GM12878 (cell line): Measurements from ENCODE around the gene RNF167. TPM values are rescaled to one million over a fixed set of nuclear protein-coding genes. Genes with fewer than 3 reads are reported as not detected.

Source experiments
- ATAC-seq: fragments of 200-7000 bp; cut with Tn5 transposase; 3 replicates; pipeline ENCODE4 v1.9.1; 2020; ENCODE audit warnings: mild to moderate bottlenecking, moderate library complexity
- BruUV-seq: library from RNA; stranded (reverse); fragments of 400-500 nt; replicated peaks from 2 replicates; lab custom pipeline; 2021; lab: Mats Ljungman, UMichigan
- CTCF ChIA-PET: fragments of 300-600 bp; sonication (Branson Sonifier 250); formaldehyde crosslinking; extraction: SDS; loops from one replicate; lab custom pipeline; 2021; ENCODE audit warnings: inconsistent platforms; lab: Yijun Ruan, JAX
- POLR2A ChIA-PET: fragments of 350-600 bp; formaldehyde crosslinking; extraction: SDS; loops from one replicate; lab custom pipeline; 2021; ENCODE audit warnings: inconsistent platforms; lab: Charles Lee
- RAD21 ChIA-PET: fragments of 300-600 bp; sonication (Branson Sonifier 250); formaldehyde crosslinking; loops from one replicate; lab custom pipeline; 2023; ENCODE audit warnings: antibody characterized with exemption; ENCODE audit not compliant: unreplicated experiment; lab: Charles Lee
- SMC1A ChIA-PET: fragments of 300-600 bp; sonication (Branson Sonifier 250); formaldehyde crosslinking; loops from one replicate; lab custom pipeline; 2023; ENCODE audit not compliant: unreplicated experiment, uncharacterized antibody; lab: Charles Lee
- DNase-seq: peaks from one replicate; pipeline ENCODE4 v3.0.0-alpha.2; 2011; ENCODE audit warnings: low read depth, low spot score
- FAIRE-seq: peaks from 3 replicates; lab custom pipeline; 2011; peaks lifted over from hg19 to GRCh38; lab: Jason Lieb, UNC
- H2AFZ ChIP-seq: 2 replicates; pipeline ENCODE4 v1.6.0; 2011; ENCODE audit warnings: low read depth, low read length, control low read depth; ENCODE audit not compliant: control insufficient read depth
- H3K27ac ChIP-seq: 2 replicates; pipeline ENCODE4 v1.5.1; 2011; ENCODE audit warnings: control low read depth; ENCODE audit not compliant: control insufficient read depth, insufficient read depth
- H3K27me3 ChIP-seq, 2 experiments: replicated peaks in 1 of 2; 2 replicates each; pipeline versions ENCODE4 v1.6.0 to v1.6.1; 2011; ENCODE audit warnings: low read length in 1 of 2; ENCODE audit not compliant: control insufficient read depth in 2 of 2, insufficient read depth in 2 of 2
- H3K36me3 ChIP-seq, 2 experiments: 2 replicates each; pipeline ENCODE4 v1.5.1; 2011; ENCODE audit warnings: low read length in 1 of 2; ENCODE audit not compliant: control insufficient read depth in 2 of 2, insufficient read depth in 2 of 2
- H3K4me1 ChIP-seq: 2 replicates; pipeline ENCODE4 v1.6.1; 2011; ENCODE audit warnings: mild to moderate bottlenecking, low read length, moderate library complexity, mixed read lengths; ENCODE audit not compliant: control insufficient read depth, insufficient read depth
- H3K4me2 ChIP-seq: 2 replicates; pipeline ENCODE4 v1.6.0; 2011; ENCODE audit warnings: control low read depth; ENCODE audit not compliant: control insufficient read depth, insufficient read depth
- H3K4me3 ChIP-seq: fragments of 200-600 bp; sonication (generic); 2 replicates; pipeline ENCODE4 v1.5.1; 2016
- H3K79me2 ChIP-seq: 2 replicates; pipeline ENCODE4 v1.6.0; 2011; ENCODE audit warnings: low read length; ENCODE audit not compliant: control insufficient read depth, insufficient read depth
- H3K9ac ChIP-seq: 2 replicates; pipeline ENCODE4 v1.8.0; 2011; ENCODE audit warnings: low read length, control low read depth, mixed read lengths; ENCODE audit not compliant: control insufficient read depth, insufficient read depth
- H3K9me3 ChIP-seq: replicated peaks from 3 replicates; pipeline ENCODE4 v1.5.1; 2011; ENCODE audit warnings: mild to moderate bottlenecking, low read length; ENCODE audit not compliant: control insufficient read depth, insufficient read depth
- H4K20me1 ChIP-seq: 2 replicates; pipeline ENCODE4 v1.6.0; 2011; ENCODE audit not compliant: control insufficient read depth, insufficient read depth
- LARP7 ChIP-seq: fragments of 450-650 bp; IDR thresholded peaks from 2 replicates; pipeline ENCODE4 v1.6.1; 2017; ENCODE audit warnings: mild to moderate bottlenecking
- RAD21 ChIP-seq: IDR thresholded peaks from 2 replicates; pipeline ENCODE4 v1.6.1; 2011; ENCODE audit warnings: mild to moderate bottlenecking, low read depth, low read length, moderate library complexity; ENCODE audit not compliant: insufficient read depth
- ZNF24 ChIP-seq: fragments of 450-650 bp; IDR thresholded peaks from 2 replicates; pipeline ENCODE4 v1.6.1; 2017; ENCODE audit warnings: antibody characterized with exemption, mild to moderate bottlenecking
- ZSCAN29 ChIP-seq: fragments of 450-650 bp; IDR thresholded peaks from 2 replicates; pipeline ENCODE4 v1.6.1; 2017; ENCODE audit warnings: mild to moderate bottlenecking, moderate library complexity
- WGBS: methylation state at CpG from one replicate; pipeline ENCODE4 v1.1.6; 2016; ENCODE audit warnings: low lambda C conversion rate; ENCODE audit not compliant: insufficient replicate concordance, insufficient coverage; ENCODE audit errors: missing lambda C conversion rate; 5-methylcytosine and 5-hydroxymethylcytosine counted together
- in situ Hi-C: fragments of 300-500 bp; cut with MboI; formaldehyde crosslinking; loops from 9 replicates; pipeline ENCODE4 v1.14.3; 2018; ENCODE audit warnings: mixed read lengths
- intact Hi-C: fragments of 100-400 bp; cut with micrococcal nuclease; formaldehyde crosslinking; loops from one replicate; pipeline ENCODE4 v1.14.2; 2022; ENCODE audit not compliant: unreplicated experiment
- polyA plus RNA-seq, 11 experiments: library from polyadenylated mRNA; depleted of rRNA in 4 of 11; unstranded in 6 of 11; stranded (reverse) in 5 of 11; fragments of >200 nt; fragmentation: Nextera tagmentation in 4 of 11; fragmentation: Illumina TruSeq in 1 of 11; extraction: Ambion mirVana in 4 of 11; extraction: Trizol in 1 of 11; gene quantifications; 1 replicate in 1 of 11; 2 replicates in 10 of 11; pipeline versions ENCODE4 v1.2.1 to v1.2.3, GENCODE V29; 2011 to 2016; ENCODE audit warnings: inconsistent platforms in 2 of 11, missing spikeins in 2 of 11, low read depth in 1 of 11
- total RNA-seq, 4 experiments: library from RNA; depleted of rRNA in 3 of 4; stranded (reverse); fragments of >200 nt in 3 of 4; fragmentation: Illumina TruSeq in 1 of 4; extraction: Trizol in 1 of 4; gene quantifications; 2 replicates each; pipeline versions ENCODE4 v1.2.1 to v1.2.3, GENCODE V29; 2013 to 2021
- TF ChIP-seq, protein P1 (sequence below): fragments of 450-650 bp; IDR thresholded peaks from 2 replicates; pipeline ENCODE4 v1.6.1; 2018; ENCODE audit warnings: mild to moderate bottlenecking, low read depth, moderate library complexity; ENCODE audit not compliant: partially characterized antibody
- TF ChIP-seq, protein P2 (sequence below): fragments of 150-350 bp; IDR thresholded peaks from 2 replicates; pipeline ENCODE4 v1.6.1; 2014; ENCODE audit warnings: mild to moderate bottlenecking, low read depth, low read length

Gene RNF167
- total and polyA plus RNA-seq, 10 of the 15 experiments (the other 5 are each of a cell fraction or from before 2014, with no cell fraction given): 33.6 to 147 (median 57.6) TPM

DNA sequence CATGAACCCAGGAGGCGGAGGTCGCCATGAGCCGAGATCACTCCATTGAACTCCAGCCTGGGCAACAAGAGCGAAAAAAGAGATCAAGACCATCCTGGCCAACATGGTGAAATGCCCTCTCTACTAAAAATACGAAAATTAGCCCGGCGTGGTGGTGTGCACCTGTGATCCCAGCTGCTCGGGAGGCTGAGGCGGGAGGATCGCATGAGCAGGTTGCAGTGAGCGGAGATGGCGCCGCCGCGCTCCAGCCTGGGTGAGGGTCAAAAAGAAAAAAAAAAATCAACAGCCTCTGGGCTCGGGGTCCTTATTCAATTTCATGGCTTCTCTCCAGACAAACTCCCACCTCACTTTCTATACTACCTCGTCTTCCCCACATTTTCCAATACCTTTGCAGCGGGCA lies 11.2 kb upstream of the RNF167 start:
- H3K9ac ChIP-seq: no peak overlapping the region
- TF ChIP-seq RAD21 (no peak), ZNF24 (no peak), ZSCAN29 (no peak), LARP7 (no peak)
- TF ChIP-seq, protein P1, sequence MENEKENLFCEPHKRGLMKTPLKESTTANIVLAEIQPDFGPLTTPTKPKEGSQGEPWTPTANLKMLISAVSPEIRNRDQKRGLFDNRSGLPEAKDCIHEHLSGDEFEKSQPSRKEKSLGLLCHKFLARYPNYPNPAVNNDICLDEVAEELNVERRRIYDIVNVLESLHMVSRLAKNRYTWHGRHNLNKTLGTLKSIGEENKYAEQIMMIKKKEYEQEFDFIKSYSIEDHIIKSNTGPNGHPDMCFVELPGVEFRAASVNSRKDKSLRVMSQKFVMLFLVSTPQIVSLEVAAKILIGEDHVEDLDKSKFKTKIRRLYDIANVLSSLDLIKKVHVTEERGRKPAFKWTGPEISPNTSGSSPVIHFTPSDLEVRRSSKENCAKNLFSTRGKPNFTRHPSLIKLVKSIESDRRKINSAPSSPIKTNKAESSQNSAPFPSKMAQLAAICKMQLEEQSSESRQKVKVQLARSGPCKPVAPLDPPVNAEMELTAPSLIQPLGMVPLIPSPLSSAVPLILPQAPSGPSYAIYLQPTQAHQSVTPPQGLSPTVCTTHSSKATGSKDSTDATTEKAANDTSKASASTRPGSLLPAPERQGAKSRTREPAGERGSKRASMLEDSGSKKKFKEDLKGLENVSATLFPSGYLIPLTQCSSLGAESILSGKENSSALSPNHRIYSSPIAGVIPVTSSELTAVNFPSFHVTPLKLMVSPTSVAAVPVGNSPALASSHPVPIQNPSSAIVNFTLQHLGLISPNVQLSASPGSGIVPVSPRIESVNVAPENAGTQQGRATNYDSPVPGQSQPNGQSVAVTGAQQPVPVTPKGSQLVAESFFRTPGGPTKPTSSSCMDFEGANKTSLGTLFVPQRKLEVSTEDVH: no peak
- TF ChIP-seq, protein P2, sequence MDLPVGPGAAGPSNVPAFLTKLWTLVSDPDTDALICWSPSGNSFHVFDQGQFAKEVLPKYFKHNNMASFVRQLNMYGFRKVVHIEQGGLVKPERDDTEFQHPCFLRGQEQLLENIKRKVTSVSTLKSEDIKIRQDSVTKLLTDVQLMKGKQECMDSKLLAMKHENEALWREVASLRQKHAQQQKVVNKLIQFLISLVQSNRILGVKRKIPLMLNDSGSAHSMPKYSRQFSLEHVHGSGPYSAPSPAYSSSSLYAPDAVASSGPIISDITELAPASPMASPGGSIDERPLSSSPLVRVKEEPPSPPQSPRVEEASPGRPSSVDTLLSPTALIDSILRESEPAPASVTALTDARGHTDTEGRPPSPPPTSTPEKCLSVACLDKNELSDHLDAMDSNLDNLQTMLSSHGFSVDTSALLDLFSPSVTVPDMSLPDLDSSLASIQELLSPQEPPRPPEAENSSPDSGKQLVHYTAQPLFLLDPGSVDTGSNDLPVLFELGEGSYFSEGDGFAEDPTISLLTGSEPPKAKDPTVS: no peak
- no peak overlapping the region for H3K4me2 ChIP-seq
- no peak overlapping the region for H2AFZ ChIP-seq
- H3K27ac ChIP-seq: no peak overlapping the region
- H4K20me1 ChIP-seq: no peaks in the 10 kb centered on the region
- 98% methylated on average over 18 of the region's 18 CpGs for WGBS
- FAIRE-seq (no peak), ATAC-seq (no peak), DNase-seq (no peak)
- ChIA-PET RAD21 (no interaction called here), CTCF (interaction anchor here (1.0 kb wide), 1 partner anchor 20 kb away, joined by 3 read pairs; no protein-coding TSS in a partner anchor), SMC1A (no interaction called here), POLR2A (no interaction called here)
- H3K36me3 ChIP-seq: no peaks in the 10 kb centered on the region; a peak in 1 of 4 replicates
- peaks cover 13% of the 10 kb centered on the region for H3K4me1 ChIP-seq
- no TSS peak for BruUV-seq
- H3K4me3 ChIP-seq: no peak overlapping the region
- in situ Hi-C loops: no loop called here
- intact Hi-C loops: no loop called here
- no peaks in the 10 kb centered on the region for H3K9me3 ChIP-seq
- H3K27me3 ChIP-seq: no peaks in the 10 kb centered on the region
- H3K79me2 ChIP-seq: no peaks in the 10 kb centered on the region
